Measurements from ENCODE around the gene RBBP5.

The RBBP5 gene

GRCh38 chr1:205056956-205057568 lies 64.7 kb downstream of the RBBP5 start:
- DNase-seq (ENCODE audit: low read depth), result no peak

- no peak for DNase-seq (ENCODE audit: low read depth)
Measured at GRCh38 chr1:205056188-205056611, 65.6 kb downstream of the RBBP5 start.

GRCh38 chr1:205054013-205054412 lies 67.8 kb downstream of the RBBP5 start:
- DNase-seq (ENCODE audit: low read depth), result no peak

GRCh38 chr1:205053296-205053695 lies 68.5 kb downstream of the RBBP5 start:
- DNase-seq (ENCODE audit: low read depth), result no peak

- no peak for DNase-seq (ENCODE audit: low read depth)
Measured at GRCh38 chr1:205052690-205053089, 69.1 kb downstream of the RBBP5 start.

- no peak for DNase-seq (ENCODE audit: low read depth)
Measured at GRCh38 chr1:205049479-205049878, 72.3 kb downstream of the RBBP5 start.

- DNase-seq (ENCODE audit: low read depth), result no peak
Measured at GRCh38 chr1:205048382-205048781, 73.4 kb downstream of the RBBP5 start.

- DNase-seq (ENCODE audit: low read depth), result no peak
Measured at GRCh38 chr1:205047764-205048231, 74.0 kb downstream of the RBBP5 start.

- DNase-seq (ENCODE audit: low read depth), result no peak
Measured at GRCh38 chr1:205046870-205047269, 74.9 kb downstream of the RBBP5 start.

- no peak for DNase-seq (ENCODE audit: low read depth)
Measured at GRCh38 chr1:205045146-205045545, 76.6 kb downstream of the RBBP5 start.

- no peak for DNase-seq (ENCODE audit: low read depth)
Measured at GRCh38 chr1:205044741-205045140, 77.0 kb downstream of the RBBP5 start.

GRCh38 chr1:205043866-205044265 lies 77.9 kb downstream of the RBBP5 start:
- no peak for DNase-seq (ENCODE audit: low read depth)

- DNase-seq (ENCODE audit: low read depth), result no peak
Measured at GRCh38 chr1:205042911-205043806, 78.6 kb downstream of the RBBP5 start, which contains the start of gene CNTN2. TSS of gene CNTN2 (plus strand) at chr1:205043212. CDS start at chr1:205053186, 9,974 bp downstream.

- no peak for DNase-seq (ENCODE audit: low read depth)
Measured at GRCh38 chr1:205041998-205042910, 79.5 kb downstream of the RBBP5 start.

- no peak for DNase-seq (ENCODE audit: low read depth)
Measured at GRCh38 chr1:205041001-205041715, 80.6 kb downstream of the RBBP5 start.

GRCh38 chr1:205038132-205038786 lies 83.5 kb downstream of the RBBP5 start:
- no peak for DNase-seq (ENCODE audit: low read depth)

- no peak for DNase-seq (ENCODE audit: low read depth)
Measured at GRCh38 chr1:205037539-205037938, 84.2 kb downstream of the RBBP5 start.
